Parathyroid adenoma (tissue), 2 donors: ENCODE results near the gene AZGP1.

Experiments used
- H2AFZ ChIP-seq: fragments of 300-600 bp; sonication (generic); one replicate; pipeline ENCODE4 v1.7.0; 2017; ENCODE audit warnings: antibody characterized with exemption, mild to moderate bottlenecking
- H3K27ac ChIP-seq: fragments of 300-600 bp; sonication (generic); one replicate; pipeline ENCODE4 v1.7.0; 2017
- H3K27me3 ChIP-seq: fragments of 300-600 bp; sonication (generic); one replicate; pipeline ENCODE4 v1.7.0; 2017; ENCODE audit warnings: low read length; ENCODE audit not compliant: control insufficient read depth, insufficient read depth
- H3K36me3 ChIP-seq: fragments of 300-600 bp; sonication (generic); one replicate; pipeline ENCODE4 v1.7.0; 2017; ENCODE audit warnings: low read length; ENCODE audit not compliant: control insufficient read depth, insufficient read depth
- H3K4me1 ChIP-seq: fragments of 300-600 bp; sonication (generic); one replicate; pipeline ENCODE4 v1.7.0; 2017; ENCODE audit warnings: control low read depth
- H3K4me2 ChIP-seq: fragments of 300-600 bp; sonication (generic); one replicate; pipeline ENCODE4 v1.7.0; 2017; ENCODE audit warnings: low read length
- H3K4me3 ChIP-seq: fragments of 300-600 bp; sonication (generic); one replicate; pipeline ENCODE4 v1.7.0; 2017; ENCODE audit warnings: low read depth, low read length
- H3K79me2 ChIP-seq: fragments of 300-600 bp; sonication (generic); one replicate; pipeline ENCODE4 v1.7.0; 2017; ENCODE audit warnings: control low read depth
- H3K9ac ChIP-seq: fragments of 300-600 bp; sonication (generic); one replicate; pipeline ENCODE4 v1.7.0; 2017; ENCODE audit warnings: mild to moderate bottlenecking
- H3K9me3 ChIP-seq: fragments of 300-600 bp; sonication (generic); one replicate; pipeline ENCODE4 v1.7.0; 2017; ENCODE audit warnings: low read length; ENCODE audit not compliant: control insufficient read depth
- CTCF ChIP-seq: fragments of 300-600 bp; sonication (generic); IDR thresholded peaks from one replicate; pipeline ENCODE4 v1.7.0; 2017; ENCODE audit warnings: antibody characterized with exemption, mild to moderate bottlenecking
- donor health status: primary hyperparathyroidism.

Gene AZGP1

DNA sequence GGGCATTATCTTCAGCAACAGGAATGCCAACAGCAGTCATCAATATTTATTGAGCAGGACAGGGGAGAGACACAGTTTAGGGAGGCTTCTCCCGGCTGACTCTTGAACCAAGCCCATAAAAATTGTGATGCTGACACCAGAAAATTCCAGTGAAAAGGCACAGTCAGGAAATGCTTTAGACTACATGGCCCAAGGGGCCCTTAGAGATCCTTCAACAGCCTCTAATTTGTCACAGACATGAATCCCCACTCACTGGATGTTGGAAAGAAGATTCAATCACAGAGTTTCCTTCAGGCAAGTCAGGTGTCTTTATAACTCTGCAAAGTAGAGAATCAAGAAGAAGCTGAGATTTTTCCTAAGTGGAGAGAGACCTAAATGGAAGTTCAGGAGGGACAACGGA is 47.6 kb downstream of the AZGP1 start:
- Histone ChIP-seq H3K4me2 (no peak overlapping the region), H3K4me3 (no peak overlapping the region), H3K9ac (no peak overlapping the region), H3K4me1 (peaks cover 7% of the 10 kb centered on the region), H3K9me3 (no peaks in the 10 kb centered on the region), H3K27me3 (no peaks in the 10 kb centered on the region), H3K79me2 (no peaks in the 10 kb centered on the region), H3K27ac (no peak overlapping the region), H3K36me3 (no peaks in the 10 kb centered on the region), H2AFZ (no peak overlapping the region)
- no peak for TF ChIP-seq CTCF

DNA sequence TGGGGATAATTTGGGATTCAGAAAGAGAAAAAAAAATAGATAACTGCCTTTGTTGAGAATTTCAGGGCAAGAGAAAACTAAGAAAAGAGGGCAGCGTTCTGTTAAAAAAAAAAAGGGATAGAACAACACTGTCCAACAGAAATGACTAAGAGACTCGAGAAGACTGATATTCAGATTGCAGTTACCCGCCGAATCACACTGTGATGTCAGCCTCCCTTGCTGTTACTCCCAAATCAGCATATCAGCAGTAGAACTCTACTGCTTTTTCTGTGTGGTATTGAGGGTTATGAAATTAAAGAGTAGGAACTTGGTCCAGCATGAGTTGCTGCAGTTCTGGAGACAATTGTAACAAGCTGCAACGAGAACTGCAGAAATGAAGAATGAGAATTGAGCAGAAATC is 48.3 kb downstream of the AZGP1 start:
- Histone ChIP-seq H3K79me2 (no peaks in the 10 kb centered on the region), H3K27me3 (no peaks in the 10 kb centered on the region), H3K4me2 (no peak overlapping the region), H3K4me1 (peaks cover 7% of the 10 kb centered on the region), H3K36me3 (no peaks in the 10 kb centered on the region), H3K4me3 (no peak overlapping the region), H3K9ac (no peak overlapping the region), H3K9me3 (no peaks in the 10 kb centered on the region), H3K27ac (no peak overlapping the region), H2AFZ (no peak overlapping the region)
- no peak for TF ChIP-seq CTCF

GRCh38 chr7:99926321-99926720 is 49.5 kb downstream of the AZGP1 start:
- no peaks in the 10 kb centered on the region for H3K79me2 ChIP-seq
- no peaks in the 10 kb centered on the region for H3K36me3 ChIP-seq
- H3K4me2 ChIP-seq: no peak overlapping the region
- no peak overlapping the region for H3K9ac ChIP-seq
- no peak overlapping the region for H3K27ac ChIP-seq
- H3K9me3 ChIP-seq: no peaks in the 10 kb centered on the region
- H3K4me3 ChIP-seq: no peak overlapping the region
- H2AFZ ChIP-seq: no peak overlapping the region
- peaks cover 7% of the 10 kb centered on the region for H3K4me1 ChIP-seq
- TF ChIP-seq CTCF: no peak
- H3K27me3 ChIP-seq: no peaks in the 10 kb centered on the region

GRCh38 chr7:99923200-99923599 is 52.6 kb downstream of the AZGP1 start:
- Histone ChIP-seq H3K9me3 (no peaks in the 10 kb centered on the region), H3K4me2 (no peak overlapping the region), H3K9ac (no peak overlapping the region), H3K4me1 (no peaks in the 10 kb centered on the region), H3K27ac (no peak overlapping the region), H3K79me2 (peaks cover 8% of the 10 kb centered on the region), H3K4me3 (no peak overlapping the region), H2AFZ (no peak overlapping the region), H3K27me3 (no peaks in the 10 kb centered on the region), H3K36me3 (peaks cover 3% of the 10 kb centered on the region)
- no peak for TF ChIP-seq CTCF

DNA sequence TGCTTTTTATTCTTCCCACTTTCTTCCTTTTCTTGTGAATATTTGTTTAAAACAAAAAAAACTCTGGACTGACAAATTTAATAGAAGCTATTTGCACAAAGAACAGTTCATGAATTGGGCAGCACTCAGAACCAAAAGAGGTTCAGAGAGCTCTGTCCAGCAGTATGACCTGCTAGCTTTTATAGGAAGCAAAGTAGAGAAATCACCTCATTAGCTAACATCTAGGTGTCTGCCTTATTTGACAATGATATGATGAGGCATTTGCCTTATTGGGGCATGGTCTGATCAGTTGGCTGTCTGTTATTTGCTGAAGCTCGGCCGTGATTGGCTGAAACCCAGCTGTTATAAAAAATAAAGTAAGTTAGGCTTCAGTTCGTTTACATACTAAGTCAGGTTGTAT is 55.7 kb downstream of the AZGP1 start:
- Histone ChIP-seq H3K79me2 (peaks cover 23% of the 10 kb centered on the region), H3K9ac (no peak overlapping the region), H3K4me1 (peaks cover 7% of the 10 kb centered on the region), H3K27ac (peak overlapping the region; percentile 89), H3K36me3 (peaks cover 3% of the 10 kb centered on the region), H3K4me3 (peak overlapping the region; percentile 71), H3K4me2 (peak overlapping the region; percentile 60), H2AFZ (peak overlapping the region; percentile 95), H3K9me3 (no peaks in the 10 kb centered on the region), H3K27me3 (no peaks in the 10 kb centered on the region)
- TF ChIP-seq CTCF: no peak
